ENCODE data around the gene HERC3.

HERC3 gene

DNA sequence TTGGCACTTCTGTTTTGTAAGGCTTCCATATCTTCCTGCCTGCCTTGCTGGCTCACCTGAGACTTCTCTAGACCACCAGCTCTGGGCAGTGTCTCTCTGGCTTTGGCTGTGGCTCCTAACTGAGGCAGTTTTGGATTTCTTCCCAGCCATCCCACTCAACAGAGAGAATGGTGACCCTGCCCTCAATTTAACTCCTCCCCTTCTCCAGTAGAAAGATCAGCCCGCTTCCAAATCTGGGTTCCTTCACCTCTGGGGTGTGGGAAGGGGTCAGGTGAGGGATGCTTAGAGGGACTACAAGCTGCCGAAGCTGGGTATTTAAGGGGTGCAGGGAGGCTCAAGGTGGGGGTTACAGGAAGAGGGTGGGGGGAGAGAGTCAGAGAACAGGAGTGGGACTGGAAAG lies 81.6 kb downstream of the HERC3 start:
- no peak overlapping the region for H3K4me3 ChIP-seq
- H3K27ac ChIP-seq, result no peak overlapping the region
- DNase-seq (ENCODE audit: low spot score), result no peak
- TF ChIP-seq, protein P1, sequence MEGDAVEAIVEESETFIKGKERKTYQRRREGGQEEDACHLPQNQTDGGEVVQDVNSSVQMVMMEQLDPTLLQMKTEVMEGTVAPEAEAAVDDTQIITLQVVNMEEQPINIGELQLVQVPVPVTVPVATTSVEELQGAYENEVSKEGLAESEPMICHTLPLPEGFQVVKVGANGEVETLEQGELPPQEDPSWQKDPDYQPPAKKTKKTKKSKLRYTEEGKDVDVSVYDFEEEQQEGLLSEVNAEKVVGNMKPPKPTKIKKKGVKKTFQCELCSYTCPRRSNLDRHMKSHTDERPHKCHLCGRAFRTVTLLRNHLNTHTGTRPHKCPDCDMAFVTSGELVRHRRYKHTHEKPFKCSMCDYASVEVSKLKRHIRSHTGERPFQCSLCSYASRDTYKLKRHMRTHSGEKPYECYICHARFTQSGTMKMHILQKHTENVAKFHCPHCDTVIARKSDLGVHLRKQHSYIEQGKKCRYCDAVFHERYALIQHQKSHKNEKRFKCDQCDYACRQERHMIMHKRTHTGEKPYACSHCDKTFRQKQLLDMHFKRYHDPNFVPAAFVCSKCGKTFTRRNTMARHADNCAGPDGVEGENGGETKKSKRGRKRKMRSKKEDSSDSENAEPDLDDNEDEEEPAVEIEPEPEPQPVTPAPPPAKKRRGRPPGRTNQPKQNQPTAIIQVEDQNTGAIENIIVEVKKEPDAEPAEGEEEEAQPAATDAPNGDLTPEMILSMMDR (IDR thresholded peaks at IDR 0.05), result no peak

DNA sequence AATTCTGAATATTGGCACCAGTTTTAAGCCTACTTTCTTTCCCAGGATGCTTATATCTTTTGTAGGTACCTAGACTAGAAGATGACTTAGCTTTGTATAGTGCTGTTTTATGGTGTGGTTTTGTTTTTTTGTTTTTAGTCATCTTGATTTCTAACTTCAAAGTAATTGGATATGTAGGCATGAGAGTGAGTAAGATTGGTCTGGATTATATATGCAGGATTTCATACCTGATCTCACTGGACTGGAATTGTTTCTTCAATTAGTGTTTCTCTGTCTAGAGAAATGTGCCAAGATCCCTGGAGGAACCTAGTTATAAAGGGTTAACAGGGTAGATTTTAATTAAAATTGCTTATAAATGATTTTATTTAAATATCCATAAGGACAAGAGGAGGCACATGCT lies 82.3 kb downstream of the HERC3 start:
- no peak for DNase-seq (ENCODE audit: low spot score)
- Histone ChIP-seq H3K27ac (no peak overlapping the region), H3K4me3 (no peak overlapping the region)
- TF ChIP-seq, protein P1 (IDR thresholded peaks at IDR 0.05), result no peak

DNA sequence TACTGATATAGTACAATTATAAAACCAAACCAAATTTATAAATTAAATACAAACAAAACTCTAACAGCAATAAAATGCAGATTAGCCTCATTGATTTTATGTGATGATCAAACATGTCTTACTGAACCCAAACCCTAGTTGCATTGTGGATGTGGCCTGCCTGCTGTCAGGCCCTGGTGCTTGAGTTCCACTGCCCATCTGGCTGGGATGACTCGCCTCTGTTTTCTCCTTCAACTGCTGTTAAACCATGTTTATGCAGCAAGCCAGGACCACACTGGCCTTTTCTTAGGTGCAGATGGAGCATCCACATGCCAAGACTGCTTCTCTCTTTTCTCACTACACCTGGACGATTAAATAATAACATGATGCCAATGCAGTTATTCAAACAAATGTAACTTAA lies 82.7 kb downstream of the HERC3 start:
- DNase-seq (ENCODE audit: low spot score), result no peak
- Histone ChIP-seq H3K4me3 (no peak overlapping the region), H3K27ac (no peak overlapping the region)
- TF ChIP-seq, protein P1 (IDR thresholded peaks at IDR 0.05), result no peak

DNA sequence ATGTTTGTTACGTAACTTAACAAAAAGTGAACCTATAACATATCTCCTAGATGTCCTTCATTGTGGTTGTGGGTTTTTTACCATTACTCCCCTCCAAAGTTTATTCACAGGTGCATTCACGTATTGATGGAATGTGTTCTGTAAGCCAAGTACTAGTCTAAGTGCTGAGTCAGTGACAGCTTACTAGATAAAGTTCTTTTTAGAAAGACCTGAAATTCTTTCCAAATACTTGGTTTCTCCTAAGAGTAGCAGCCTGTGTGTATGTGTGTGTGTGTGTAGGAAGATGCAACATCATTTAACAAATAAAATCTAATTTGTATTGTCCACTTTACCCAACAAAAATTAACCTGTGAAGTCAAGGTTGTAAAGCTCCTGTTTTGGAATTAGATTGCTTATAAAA lies 83.3 kb downstream of the HERC3 start:
- Histone ChIP-seq H3K27ac (no peak overlapping the region), H3K4me3 (no peak overlapping the region)
- DNase-seq (ENCODE audit: low spot score), result no peak
- TF ChIP-seq, protein P1 (IDR thresholded peaks at IDR 0.05), result no peak

DNA sequence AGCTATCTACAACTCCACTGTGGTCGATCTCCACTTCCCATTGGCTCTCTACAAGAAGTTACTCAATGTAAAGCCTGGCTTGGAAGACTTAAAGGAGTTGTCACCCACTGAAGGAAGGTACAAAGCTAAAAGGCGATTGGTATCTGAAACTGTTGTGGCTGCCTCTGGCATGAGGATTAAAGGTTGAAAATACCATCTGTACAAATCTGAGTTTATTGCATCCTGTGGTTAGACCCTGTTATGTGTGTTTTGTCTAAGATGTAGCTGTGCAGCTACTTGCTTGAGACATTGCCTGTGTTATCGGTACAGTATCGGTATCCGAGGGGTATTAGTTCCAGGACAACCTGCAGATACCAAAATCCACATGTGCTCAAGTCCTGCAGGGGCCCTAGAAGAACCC lies 88.9 kb downstream of the HERC3 start:
- no peak for DNase-seq (ENCODE audit: low spot score)
- Histone ChIP-seq H3K4me3 (no peak overlapping the region), H3K27ac (no peak overlapping the region)
- TF ChIP-seq, protein P1 (IDR thresholded peaks at IDR 0.05), result no peak

DNA sequence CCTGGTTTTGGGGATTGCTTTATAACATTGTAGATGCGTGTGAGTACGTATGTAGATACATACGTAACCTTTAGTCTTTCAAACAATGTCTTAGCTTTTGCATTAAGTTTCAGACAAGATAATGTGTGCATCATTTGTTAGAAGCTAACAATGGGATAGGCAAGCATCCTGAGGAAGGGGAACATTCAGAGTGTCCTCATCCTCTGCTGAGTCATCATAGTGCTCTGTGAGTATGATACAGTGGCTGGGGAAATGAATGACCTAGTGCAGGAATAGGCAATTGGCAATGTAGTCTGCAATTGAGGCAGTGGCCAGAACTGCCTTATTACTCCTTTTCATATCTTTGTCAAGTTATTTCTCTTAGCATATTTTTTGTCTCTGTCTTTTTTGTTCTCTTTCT lies 98.1 kb downstream of the HERC3 start:
- Histone ChIP-seq H3K27ac (no peak overlapping the region), H3K4me3 (no peak overlapping the region)
- TF ChIP-seq, protein P1 (IDR thresholded peaks at IDR 0.05), result no peak
- DNase-seq (ENCODE audit: low spot score), result no peak

DNA sequence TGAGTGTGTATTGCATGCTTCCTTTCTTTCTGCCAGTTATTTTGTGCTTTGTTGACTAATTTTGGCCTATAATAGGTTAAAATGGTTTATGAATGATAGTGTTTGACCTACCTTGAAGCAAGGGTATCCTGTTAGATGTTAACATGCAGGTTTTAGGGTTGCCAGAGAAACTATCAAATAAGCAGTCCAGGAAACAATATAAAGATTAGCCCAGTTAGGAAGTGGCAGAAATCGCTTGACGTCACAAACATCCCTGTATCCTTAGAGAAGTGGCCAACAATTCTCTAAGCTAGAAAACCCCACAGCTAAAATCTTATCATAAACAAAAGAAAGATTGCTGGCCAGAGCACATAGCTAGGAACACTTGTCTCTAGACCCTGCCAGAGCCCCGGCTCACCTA lies 101.5 kb downstream of the HERC3 start:
- Histone ChIP-seq H3K27ac (no peak overlapping the region), H3K4me3 (no peak overlapping the region)
- TF ChIP-seq, protein P1 (IDR thresholded peaks at IDR 0.05), result no peak
- no peak for DNase-seq (ENCODE audit: low spot score)

Measured in coronary artery (tissue), 2 donors.